Peyer's patch (tissue), 4 donors: Measurements from ENCODE around the gene AP1S1.

Experiments used
- CTCF ChIP-seq, 6 experiments: fragments of 450-650 bp in 4 of 6; fragments of 200-600 bp in 2 of 6; sonication (generic) in 1 of 6; IDR thresholded peaks; one replicate each; pipeline ENCODE4 v1.5.1; 2017 to 2019; ENCODE audit warnings: antibody characterized with exemption in 6 of 6, mild to moderate bottlenecking in 3 of 6, moderate library complexity in 1 of 6
- POLR2A ChIP-seq, 2 donors: fragments of 450-650 bp; IDR thresholded peaks; one replicate each; pipeline ENCODE4 v1.5.1; 2017; ENCODE audit warnings: antibody characterized with exemption in 2 of 2, mild to moderate bottlenecking in 2 of 2, moderate library complexity in 2 of 2

- TF ChIP-seq CTCF (IDR thresholded peaks at IDR 0.05) = no peak
- no peak for TF ChIP-seq POLR2A (IDR thresholded peaks at IDR 0.05)
These were observed 44.9 kb upstream of the AP1S1 start for GRCh38 chr7:101109368-101109767.
